HK-2 (cell line): ENCODE measurements around the gene ASIC4.

Source experiments
- DNase-seq: peaks from one replicate; pipeline ENCODE4 v3.0.0-alpha.2; 2018; ENCODE audit not compliant: unreplicated experiment

Gene ASIC4

DNA sequence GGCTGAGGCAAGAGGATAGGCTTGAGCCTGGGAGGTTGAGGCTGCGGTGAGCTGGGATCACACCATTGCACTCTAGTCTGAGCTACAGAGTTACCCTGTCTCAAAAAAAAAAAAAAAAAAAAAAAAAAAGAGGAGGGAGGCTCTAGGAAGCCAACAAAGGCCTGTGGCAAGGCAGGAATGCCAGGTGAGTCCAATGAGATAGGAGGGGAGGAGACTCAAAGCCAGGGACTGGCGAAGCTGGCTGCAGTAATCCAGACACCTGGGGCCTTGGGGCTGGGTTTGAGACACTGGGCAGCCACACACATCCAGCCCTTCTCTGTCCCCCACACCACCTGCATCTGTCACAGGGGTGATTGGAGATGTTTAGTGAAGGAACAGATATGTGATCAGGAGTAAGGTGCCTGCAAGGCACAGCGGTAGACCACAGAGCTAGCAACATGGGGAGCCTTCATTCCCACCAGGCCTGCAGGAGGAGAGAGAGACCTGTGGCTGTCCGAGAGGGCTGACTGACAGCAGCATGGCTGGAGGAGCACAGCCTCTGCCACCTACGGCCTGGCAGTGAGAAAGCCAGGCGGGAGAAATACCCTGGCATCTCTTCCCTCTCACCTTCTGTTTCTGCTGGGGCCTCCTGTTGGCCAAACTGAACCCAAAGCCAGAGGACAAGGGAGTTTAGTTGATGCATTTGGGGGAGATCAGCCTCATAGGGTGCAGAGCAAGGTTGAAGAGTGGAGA, 19.8 kb downstream of the ASIC4 start:
- DNase-seq, result no peak

DNA sequence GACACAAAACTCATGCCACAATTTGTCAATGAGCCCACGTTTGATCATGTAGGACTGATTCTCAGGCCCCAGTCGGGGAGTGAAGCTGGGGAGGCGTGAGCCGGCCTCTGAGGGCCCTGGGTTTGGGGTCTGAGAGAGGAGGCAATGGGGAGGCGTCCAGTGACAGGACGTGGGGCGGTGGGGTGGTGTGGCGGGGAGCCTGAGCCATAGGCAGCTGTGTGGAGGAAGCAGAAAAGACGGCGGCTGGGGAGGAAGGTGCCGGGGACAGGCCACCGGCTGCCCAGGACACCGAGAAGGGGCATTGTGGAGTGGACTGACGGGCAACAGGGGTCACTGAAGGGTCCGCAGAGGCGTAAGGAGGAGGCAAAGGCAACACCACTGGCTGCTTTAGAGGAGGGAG, 22.1 kb downstream of the ASIC4 start:
- no peak for DNase-seq

DNA sequence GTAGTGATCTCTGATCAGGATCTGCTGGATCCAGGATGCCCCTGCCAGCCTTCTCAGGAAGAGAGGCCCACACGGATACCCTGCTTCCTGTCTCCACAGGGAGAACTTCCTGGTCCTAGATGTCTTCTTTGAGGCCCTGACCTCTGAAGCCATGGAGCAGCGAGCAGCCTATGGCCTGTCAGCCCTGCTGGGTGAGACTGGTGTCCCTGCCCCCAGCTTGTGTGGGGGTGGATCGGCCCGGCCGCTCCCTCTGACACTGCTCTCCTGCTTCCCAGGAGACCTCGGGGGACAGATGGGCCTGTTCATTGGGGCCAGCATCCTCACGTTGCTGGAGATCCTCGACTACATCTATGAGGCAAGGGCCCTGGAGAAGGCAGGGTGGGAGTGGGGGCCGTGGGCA, 22.7 kb downstream of the ASIC4 start:
- DNase-seq, result no peak

DNA sequence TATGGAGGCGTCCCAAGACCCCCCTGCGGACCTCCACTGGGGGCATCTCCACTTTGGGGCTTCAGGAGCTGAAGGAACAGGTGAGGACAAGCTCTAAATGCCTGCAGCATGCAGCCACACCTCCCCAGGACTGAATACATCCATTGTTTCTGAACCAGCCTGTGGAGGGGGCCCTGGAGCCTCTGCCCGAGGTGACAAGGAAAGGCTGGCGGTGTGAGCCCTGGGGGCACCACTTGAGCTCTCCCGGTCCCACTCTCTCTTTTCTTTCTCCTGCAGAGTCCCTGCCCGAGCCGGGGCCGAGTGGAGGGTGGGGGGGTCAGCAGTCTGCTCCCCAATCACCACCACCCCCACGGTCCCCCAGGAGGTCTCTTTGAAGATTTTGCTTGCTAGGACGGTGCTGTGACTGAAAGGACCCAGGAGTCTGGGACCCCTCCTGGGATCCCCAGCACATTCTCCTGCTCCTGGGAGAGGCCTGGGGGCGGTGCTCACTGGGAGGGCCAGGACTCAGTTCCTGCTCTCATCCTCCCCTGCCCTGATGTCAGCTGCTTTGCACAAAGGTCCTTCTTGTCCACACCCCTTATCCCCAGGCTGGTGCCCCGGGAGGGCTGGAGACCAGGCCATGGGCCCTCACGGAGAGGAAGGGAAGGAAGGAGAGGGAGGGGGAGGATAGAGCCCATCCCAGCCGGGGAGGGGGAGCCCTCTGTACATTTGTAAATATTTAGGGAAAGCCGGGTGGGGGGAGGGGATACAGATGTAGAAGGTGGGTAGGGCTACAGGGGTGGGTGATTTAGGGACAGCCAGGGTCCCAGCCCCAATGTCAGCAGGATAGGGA, 23.6 kb downstream of the ASIC4 start:
- no peak for DNase-seq

DNA sequence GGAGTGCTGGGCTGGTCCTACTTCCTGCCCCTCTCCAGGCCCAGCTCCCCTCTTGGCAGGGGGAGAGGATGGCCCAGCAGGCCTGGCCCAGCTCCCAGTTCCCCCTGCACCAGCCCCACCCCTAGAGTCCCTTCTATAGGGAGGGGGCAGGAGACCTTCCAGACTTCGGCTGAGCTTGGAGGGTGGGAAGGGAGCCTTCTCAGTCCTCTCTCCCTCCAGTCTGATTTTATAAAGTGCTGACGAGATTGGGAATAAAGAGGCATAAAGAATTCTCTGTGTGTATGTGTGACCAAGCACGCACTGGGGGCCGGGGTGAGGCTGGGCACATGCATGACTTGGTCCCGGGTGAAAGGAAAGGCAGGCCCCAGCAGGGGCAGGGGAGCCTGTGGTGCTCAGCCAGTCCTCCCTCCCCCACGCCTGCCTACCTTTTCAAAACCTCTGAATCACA, 24.2 kb downstream of the ASIC4 start:
- DNase-seq, result no peak

DNA sequence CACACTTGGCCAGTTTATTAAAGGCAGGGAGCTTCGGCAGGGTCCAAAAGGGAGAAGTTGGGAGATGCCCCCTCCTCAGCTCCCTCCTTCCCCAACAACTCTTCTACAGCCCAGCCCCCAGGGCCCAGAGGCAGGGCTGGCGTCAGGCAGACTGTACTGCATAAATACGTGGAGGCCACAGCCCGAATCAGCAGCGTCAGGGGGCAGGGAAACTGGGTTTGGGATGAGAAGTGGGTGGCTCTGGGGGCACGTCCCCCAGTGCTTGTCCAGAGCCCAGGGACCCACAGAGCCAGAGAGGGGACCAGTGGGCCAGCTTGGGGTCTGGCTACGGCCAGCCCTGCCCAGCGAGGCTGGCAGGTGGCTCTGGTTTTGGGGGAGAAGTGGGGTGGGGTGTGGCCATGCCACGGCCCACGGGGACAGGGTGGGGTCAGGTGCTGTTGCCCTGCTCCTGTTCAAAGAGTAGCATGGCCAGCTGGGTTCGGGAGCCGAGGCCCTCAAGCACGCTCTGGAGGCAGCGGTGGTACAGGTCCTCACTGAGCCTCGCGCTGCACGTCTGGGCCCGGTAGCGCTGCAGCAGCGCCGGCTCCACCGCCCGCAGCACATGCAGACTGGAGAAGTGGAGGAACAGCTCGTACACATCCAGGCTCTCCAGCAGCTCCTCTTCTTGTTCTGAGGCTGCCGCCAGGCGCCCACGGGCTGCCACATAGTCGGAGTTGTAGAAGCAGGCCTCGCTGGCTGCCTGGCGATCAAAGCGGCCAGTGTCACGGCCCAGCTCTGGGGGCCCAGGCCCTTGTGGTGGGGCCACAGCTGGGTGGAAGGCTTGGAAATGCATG, 24.9 kb downstream of the ASIC4 start:
- no peak for DNase-seq

DNA sequence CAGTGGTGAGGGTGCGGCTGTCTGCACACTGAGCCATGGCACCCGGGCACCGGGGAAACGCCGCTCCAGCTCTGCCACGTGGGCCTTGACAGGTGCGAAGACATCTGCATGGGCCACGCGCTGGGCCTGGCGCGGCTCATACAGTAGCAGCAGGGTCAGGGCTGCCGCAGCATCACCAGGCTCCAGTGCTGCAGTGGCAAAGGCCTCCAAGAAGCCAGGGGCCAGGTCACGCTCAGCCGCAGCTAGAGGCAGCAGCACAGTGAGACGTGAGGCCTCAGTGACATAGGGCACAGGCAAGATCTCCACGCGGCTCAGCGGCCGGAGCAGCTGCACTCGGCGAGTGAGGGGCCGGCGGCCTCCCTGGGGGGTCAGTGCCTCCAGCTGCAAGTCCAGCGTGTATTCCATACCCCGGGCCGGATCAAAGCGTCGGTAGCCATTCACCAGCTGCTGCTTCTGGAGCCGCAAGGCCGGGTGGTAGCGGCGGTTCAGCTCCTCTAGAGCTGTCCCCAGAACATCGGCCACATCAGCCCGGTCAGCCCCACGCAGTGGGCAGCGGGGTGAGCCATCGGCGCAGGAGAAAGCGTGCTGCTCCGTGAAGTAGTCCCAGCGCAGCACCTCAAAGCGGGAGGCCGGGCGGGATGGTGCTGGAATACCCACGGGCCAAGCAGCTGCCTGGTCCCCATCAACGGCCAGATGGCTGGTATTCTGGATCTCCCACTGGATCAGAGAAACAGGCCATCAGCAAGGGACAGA, 25.8 kb downstream of the ASIC4 start:
- DNase-seq, result no peak

DNA sequence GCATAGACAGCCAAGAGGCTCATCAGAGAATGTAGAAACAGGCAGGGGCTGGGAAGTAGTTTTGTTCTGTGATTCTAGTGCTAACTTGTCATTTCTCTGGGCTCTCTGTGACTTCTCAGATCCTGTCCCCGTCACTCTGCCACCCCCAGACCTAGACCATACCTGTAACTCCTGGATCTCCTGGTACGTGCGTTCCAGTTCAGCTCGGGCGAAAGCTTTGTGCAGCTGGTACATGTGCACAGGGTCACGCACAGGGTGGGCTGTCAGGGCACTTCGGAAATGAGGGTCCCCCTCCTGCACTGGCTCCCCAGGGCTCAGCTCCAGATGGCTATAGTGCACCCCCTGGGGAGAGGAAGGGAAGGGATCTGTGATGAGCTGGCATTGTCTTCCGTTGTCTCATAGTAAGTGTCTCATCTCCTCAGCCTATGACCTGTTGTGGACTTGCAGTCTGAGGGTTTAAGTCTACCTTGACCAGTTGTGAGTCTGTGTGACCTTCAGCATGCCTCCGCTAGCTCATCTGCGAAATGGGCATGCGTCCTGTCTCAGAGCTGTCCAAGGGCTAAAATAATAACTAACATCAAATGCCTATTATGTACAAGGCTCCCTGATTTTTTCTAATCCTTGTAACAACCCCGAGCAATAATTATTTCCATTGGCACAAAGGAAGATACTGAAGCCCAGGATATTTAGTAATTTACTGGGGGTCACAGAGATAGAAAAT, 26.7 kb downstream of the ASIC4 start:
- DNase-seq, result no peak

DNA sequence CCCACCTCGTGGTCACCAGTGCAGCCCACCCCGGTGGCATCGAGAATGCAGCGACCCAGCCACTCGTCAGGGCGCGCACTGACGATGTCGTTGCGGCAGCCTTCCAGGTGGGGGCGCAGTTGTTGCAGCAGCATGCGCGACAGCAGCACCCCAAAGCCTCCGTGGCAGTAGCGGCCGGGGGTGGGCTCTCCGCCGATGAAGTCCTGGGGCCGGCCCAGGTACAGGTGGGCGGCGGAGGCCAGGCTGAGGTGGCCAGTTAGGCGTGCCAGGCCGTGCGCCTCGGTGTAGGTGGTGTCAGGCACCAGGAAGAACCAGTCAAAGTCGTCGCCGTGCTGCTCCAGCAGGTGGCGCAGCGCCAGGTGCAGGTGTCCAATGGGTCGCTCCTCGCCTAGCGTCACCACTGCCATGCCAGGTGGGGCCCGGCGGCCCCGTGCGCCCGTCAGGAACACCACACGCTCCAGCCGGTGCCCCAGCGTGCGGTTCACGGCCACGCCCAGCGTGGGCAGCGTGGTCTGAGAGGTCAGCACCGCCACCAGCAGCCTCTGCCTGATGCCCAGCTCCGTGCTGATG, 27.4 kb downstream of the ASIC4 start:
- DNase-seq, result peak; percentile 92

DNA sequence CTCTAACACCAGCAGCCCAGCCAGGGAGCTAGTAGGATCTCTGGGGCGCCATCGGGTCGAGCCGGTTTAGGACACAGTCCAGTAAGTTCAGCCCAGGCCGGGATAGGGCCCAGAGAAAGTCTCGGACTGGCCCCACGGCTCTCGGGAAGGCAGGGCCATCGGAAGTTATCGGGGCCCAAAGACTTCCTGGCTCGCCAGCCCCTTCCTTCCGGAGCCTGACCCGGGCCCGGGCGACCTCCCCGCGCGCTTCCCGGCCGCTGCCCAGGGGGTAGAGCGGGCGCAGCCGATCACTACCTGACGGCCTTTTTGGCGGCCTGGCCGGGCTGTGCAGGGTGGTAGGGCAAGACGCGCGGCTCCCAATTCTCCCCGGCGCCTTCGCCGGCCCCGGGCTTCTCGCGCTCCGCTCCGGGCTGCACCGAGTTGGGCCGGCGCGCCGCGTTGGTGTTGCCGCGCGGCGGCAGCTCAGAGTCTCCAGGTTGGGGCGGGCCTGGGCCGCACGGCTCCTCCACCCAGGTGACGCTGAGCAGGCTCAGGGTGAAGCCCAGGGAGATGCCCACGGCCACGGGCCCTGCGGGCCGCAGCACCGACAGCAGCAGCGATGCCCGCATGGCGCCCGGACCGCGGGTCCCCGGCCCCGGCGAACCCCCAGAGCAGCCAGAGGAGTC, 28.8 kb downstream of the ASIC4 start:
- peak; percentile 73 for DNase-seq

DNA sequence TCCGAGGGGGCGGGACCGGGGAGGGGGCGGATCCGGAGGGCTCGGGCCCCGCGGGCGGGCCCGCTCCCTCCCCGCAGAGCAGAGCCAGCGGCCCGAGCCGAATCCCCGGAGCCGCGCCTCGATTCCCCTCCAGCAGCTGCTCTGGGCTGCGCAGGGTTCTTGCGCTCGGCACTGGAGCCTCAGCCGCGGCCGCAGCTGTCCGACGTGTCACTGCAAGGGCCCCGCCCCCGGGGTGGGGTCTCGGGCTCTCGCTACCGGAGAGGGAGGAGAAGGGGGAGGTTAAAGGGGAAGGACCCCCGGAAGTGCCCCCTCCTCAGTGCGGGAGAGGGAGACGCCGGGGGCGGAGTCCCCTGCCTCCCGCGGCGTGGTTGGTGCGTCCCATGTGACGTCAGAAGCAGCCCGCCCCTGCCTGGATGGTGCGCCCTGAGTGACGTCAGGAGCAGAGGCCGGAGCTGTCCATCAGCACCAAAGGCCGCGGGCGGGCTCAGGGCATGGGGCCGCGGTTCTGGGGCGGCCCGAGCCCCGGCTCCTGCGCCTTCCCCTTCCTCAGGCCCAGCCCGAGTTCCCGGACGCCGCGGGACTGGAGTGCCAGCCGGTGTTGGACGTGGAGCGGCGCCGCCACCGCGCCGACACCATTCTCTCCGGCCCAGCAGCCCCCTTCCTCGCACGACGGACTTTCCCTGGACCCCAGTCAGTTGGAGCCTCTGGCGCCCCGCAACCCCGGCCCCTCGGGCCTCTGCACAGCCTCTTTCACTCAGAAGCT, 29.5 kb downstream of the ASIC4 start, which contains the start of the genes CHPF and TMEM198:
CHPF (minus strand) TSS at position 214 of the 763 bp plus-strand sequence. CDS start 271 bp downstream, outside the sequence.
TMEM198 (plus strand) TSS at position 433 of the 763 bp plus-strand sequence. CDS start 700 bp downstream, outside the sequence.
- peak; percentile 98 for DNase-seq

DNA sequence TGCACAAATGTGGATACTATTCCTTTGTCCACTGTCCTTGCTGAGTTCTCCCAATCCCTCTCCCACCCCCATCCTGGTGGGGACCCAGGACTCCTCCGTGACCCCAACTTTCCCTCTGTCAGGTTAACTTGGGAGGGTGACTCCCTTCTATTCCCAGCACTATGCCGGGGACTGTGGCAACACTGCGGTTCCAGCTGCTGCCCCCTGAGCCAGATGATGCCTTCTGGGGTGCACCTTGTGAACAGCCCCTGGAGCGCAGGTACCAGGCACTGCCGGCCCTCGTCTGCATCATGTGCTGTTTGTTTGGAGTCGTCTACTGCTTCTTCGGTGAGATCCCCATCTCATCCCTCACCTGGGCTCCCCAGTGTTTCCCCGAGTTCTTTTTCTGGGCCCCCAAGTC, 30.3 kb downstream of the ASIC4 start:
- no peak for DNase-seq

DNA sequence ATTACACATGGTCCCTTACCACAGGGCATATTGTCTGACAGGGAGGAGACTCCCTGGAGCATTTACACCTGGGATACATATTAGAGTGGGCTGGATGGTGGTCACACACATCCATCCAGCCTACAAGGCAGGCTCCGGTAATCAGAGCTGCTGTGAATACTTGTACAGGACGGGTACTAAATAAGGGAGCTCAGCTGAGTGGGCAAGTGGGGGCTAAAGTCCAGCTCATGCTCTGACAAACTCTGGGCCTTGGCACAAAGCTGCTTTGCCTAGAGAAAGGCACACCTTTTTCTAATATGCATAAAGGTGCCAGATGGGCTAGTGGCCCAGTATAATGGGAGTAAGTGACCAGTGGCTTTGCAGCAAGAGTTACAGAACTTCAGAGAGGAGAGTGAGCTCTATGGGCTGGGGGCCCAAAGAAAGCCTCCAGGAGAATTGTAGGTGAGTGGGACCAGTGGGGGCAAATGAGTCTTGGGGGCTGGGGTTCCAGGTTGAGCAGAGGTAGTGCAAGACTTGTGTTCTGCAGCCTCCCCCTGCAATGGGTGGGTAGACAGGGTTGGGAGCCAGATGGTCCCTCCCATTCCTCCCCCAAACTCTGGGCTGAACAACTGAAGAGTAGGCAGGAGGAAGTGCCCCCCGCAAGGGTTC, 31.1 kb downstream of the ASIC4 start:
- DNase-seq, result no peak

DNA sequence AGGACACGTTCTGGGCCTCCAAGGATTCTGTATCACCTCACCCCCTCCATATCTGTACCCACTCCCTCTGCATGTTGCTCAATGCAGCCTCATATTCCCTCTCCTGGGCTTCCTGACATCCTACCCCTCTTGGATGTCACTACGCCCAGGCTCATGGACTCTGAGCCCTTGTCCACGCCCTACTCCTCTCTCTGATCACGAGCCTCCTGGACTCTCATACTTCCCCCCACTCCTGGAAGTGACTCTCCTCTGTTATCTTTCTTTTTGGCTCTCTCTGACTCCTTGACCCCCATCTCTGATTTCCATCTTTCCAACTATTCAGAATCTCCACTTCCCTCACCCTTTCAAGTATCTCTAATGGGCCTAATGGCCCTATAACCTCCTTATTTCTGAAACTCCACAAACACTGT, 31.7 kb downstream of the ASIC4 start:
- no peak for DNase-seq

DNA sequence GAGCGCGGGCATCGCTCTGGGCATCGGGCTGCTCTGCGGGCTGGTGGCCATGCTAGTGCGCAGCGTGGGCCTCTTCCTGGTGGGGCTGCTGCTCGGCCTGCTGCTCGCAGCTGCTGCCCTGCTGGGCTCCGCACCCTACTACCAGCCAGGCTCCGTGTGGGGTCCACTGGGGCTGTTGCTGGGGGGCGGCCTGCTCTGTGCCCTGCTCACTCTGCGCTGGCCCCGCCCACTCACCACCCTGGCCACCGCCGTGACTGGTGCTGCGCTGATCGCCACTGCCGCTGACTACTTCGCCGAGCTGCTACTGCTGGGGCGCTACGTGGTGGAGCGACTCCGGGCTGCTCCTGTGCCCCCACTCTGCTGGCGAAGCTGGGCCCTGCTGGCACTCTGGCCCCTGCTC, 33.3 kb downstream of the ASIC4 start:
- no peak for DNase-seq

DNA sequence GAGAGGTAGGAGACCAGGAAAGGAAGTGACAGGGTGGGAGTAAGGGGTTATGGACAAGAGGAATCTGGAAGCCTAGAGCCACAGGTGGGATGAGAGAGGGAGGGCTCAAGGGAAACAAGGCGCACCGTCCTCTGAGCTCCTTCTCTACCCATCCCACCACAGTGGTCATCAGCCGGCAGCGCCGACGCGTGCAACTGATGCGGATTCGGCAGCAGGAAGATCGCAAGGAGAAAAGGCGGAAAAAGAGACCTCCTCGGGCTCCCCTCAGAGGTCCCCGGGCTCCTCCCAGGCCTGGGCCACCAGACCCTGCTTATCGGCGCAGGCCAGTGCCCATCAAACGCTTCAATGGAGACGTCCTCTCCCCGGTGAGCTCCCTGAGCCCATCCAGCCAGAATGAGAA, 34.7 kb downstream of the ASIC4 start:
- DNase-seq, result no peak

DNA sequence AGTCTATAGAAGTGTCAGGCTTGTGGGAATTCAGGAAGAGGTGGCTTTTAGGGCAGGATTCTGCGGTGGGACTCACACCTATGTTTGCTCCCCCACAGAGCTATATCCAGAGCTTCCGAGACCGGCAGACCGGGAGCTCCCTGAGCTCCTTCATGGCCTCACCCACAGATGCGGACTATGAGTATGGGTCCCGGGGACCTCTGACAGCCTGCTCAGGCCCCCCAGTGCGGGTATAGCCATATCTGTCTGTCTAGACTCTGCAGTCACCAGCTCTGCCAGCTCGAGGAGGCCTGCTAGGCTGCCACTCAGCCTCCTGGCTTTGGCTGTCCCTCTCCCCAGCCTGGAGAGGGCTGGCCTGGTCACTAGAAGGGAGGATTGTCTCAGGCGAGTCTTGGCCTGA, 35.3 kb downstream of the ASIC4 start:
- DNase-seq, result no peak
